HG02943 (cell line): ENCODE results near the gene ADAM12.
"Not testable (repeated sequence)": the region's sequence is repeated elsewhere in the genome, so short reads cannot be mapped to it uniquely, and the experiment has no call there.

Experiments used
- ATAC-seq: cut with Tn5 transposase; IDR thresholded peaks from one replicate; pipeline ENCODE4 v1.9.1; 2021; ENCODE audit warnings: mild to moderate bottlenecking, low read depth, moderate library complexity; ENCODE audit not compliant: unreplicated experiment

Gene ADAM12

GRCh38 chr10:125970077-125970630 is 418.1 kb downstream of the ADAM12 start:
- not testable (repeated sequence) for ATAC-seq

GRCh38 chr10:125967533-125967932 is 420.7 kb downstream of the ADAM12 start:
- no peak for ATAC-seq

- ATAC-seq: no peak
These were observed 423.7 kb downstream of the ADAM12 start for GRCh38 chr10:125964558-125964957.
